GM20431 (cell line): Measurements from ENCODE around the gene GPLD1.

Experiments used
- in situ Hi-C: fragments of 300-500 bp; cut with MseI, MboI; formaldehyde crosslinking; loops from one replicate; pipeline ENCODE4 v1.15.0; 2020; ENCODE audit warnings: low sequenced_read_pairs; ENCODE audit not compliant: unreplicated experiment

The GPLD1 gene

GRCh38 chr6:24504287-24504648 is 14.9 kb upstream of the GPLD1 start:
- in situ Hi-C loops, result no loop called here

- in situ Hi-C loops, result no loop called here
Measured at GRCh38 chr6:24501914-24502313, 12.5 kb upstream of the GPLD1 start.

GRCh38 chr6:24501374-24501773 is 12.0 kb upstream of the GPLD1 start:
- in situ Hi-C loops, result no loop called here

GRCh38 chr6:24500683-24501082 is 11.3 kb upstream of the GPLD1 start:
- in situ Hi-C loops, result no loop called here

- in situ Hi-C loops, result no loop called here
Measured at GRCh38 chr6:24497254-24497970, 8.0 kb upstream of the GPLD1 start.

- in situ Hi-C loops, result no loop called here
Measured at GRCh38 chr6:24494821-24495795, 5.7 kb upstream of the GPLD1 start, which contains the start of gene ALDH5A1. ALDH5A1 (plus strand) TSS chr6:24494969; CDS start chr6:24494997, 28 bp downstream.

GRCh38 chr6:24493945-24494820 is 4.8 kb upstream of the GPLD1 start:
- in situ Hi-C loops, result no loop called here

GRCh38 chr6:24492475-24492874 is 3.1 kb upstream of the GPLD1 start:
- in situ Hi-C loops, result no loop called here

- in situ Hi-C loops, result no loop called here
Measured at GRCh38 chr6:24490948-24491347, 1.6 kb upstream of the GPLD1 start.

GRCh38 chr6:24489881-24490280 is 503 bp upstream of the GPLD1 start:
- in situ Hi-C loops, result no loop called here

- in situ Hi-C loops, result no loop called here
Measured at GRCh38 chr6:24486065-24486464, 3.3 kb downstream of the GPLD1 start.

- in situ Hi-C loops, result no loop called here
Measured at GRCh38 chr6:24484657-24485323, 4.6 kb downstream of the GPLD1 start.

GRCh38 chr6:24481449-24481848 is 7.9 kb downstream of the GPLD1 start:
- in situ Hi-C loops, result no loop called here

GRCh38 chr6:24480705-24481104 is 8.7 kb downstream of the GPLD1 start:
- in situ Hi-C loops, result no loop called here

GRCh38 chr6:24478903-24479302 is 10.5 kb downstream of the GPLD1 start:
- in situ Hi-C loops, result no loop called here

GRCh38 chr6:24477070-24477469 is 12.3 kb downstream of the GPLD1 start:
- in situ Hi-C loops, result no loop called here

GRCh38 chr6:24476631-24477030 is 12.7 kb downstream of the GPLD1 start:
- in situ Hi-C loops, result no loop called here

- in situ Hi-C loops, result no loop called here
Measured at GRCh38 chr6:24472181-24472580, 17.2 kb downstream of the GPLD1 start.

- in situ Hi-C loops, result no loop called here
Measured at GRCh38 chr6:24469811-24470210, 19.6 kb downstream of the GPLD1 start.
